Measurements from ENCODE around the gene HTRA2. TPM values are rescaled to one million over a fixed set of nuclear protein-coding genes. Genes with fewer than 3 reads are reported as not detected.

The HTRA2 gene
- total and polyA plus RNA-seq, 9 of the 15 experiments (the other 6 are each of a cell fraction or from before 2014, with no cell fraction given), result 54.2 to 71.2 (median 65.8) TPM

DNA sequence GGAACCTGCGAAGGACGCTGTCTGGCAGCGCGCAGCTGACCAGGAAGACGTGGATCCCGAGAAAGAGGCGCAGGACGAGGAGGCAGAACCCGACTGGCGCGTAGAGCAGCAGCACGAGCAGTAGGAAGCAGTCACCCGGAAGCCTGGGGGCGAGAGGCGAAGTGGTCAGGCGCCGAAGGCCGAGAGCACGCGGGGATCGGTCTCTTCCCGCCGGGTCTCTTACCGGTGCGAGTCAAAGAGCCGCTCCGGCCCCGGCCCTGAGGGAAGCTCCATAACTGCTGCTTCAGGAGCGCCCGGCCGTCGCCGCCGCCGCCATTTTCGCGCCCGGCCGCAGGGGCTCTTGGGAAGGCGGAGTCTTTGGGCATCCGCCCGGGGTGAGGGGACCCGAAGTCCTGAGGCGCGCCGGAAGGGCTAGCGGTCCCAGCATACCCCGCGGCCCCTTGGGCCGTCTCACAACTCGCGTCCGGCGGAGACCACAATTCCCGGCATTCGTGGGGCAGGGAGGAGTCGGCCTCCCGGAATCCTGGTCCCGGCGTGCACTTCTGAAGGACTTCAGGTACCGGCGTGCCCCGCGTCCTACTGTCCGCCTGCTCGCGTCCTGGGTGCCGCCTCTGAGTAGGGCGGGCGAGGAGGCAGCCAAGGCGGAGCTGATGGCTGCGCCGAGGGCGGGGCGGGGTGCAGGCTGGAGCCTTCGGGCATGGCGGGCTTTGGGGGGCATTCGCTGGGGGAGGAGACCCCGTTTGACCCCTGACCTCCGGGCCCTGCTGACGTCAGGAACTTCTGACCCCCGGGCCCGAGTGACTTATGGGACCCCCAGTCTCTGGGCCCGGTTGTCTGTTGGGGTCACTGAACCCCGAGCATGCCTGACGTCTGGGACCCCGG lies at the start of gene HTRA2, which contains the start of gene AUP1 (continued):
- peak; percentile 94 for TF ChIP-seq GABPB1 (CRISPR knock-in tag; IDR thresholded peaks at IDR 0.05)
- no peak for TF ChIP-seq STAT5B (CRISPR knock-in tag; IDR thresholded peaks at IDR 0.05)
- TF ChIP-seq, protein P1, sequence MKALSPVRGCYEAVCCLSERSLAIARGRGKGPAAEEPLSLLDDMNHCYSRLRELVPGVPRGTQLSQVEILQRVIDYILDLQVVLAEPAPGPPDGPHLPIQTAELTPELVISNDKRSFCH (CRISPR knock-in tag; IDR thresholded peaks at IDR 0.05), result no peak
- TF ChIP-seq, protein P1 (tag; IDR thresholded peaks at IDR 0.05), result no peak
- TF ChIP-seq DIDO1 (tag; IDR thresholded peaks at IDR 0.05; ENCODE audit: low read depth), result peak; percentile 76; the same call in 1 of the 2 replicates
- TF ChIP-seq ELF2 (CRISPR knock-in tag; IDR thresholded peaks at IDR 0.05), result peak; percentile 80
- TF ChIP-seq ZKSCAN1 (IDR thresholded peaks at IDR 0.05; ENCODE audit: low read depth, low read length), result peak; percentile 52; the same call in 1 of the 2 replicates
- no peak for TF ChIP-seq XRCC4 (IDR thresholded peaks at IDR 0.05; ENCODE audit: extremely low read depth, insufficient read depth, insufficient read length)
- no peak for TF ChIP-seq TOE1 (IDR thresholded peaks at IDR 0.05; ENCODE audit: borderline replicate concordance)
- TF ChIP-seq TOE1 (CRISPR knock-in tag; IDR thresholded peaks at IDR 0.05; ENCODE audit: borderline replicate concordance, low read depth), result no peak
- TF ChIP-seq FOXA3 (CRISPR knock-in tag; conservative IDR thresholded peaks at IDR 0.05 in 1 of 2, IDR thresholded peaks at IDR 0.05 in 1 of 2), result no peak
- TF ChIP-seq SMAD1 (IDR thresholded peaks at IDR 0.05; ENCODE audit: low read depth, low read length, partially characterized antibody), result no peak
- no peak for TF ChIP-seq DPF2 (IDR thresholded peaks at IDR 0.05)
- peak; percentile 35 for TF ChIP-seq BRD9 (IDR thresholded peaks at IDR 0.05; ENCODE audit: low read depth, partially characterized antibody)
- peak; percentile 65 for TF ChIP-seq TEAD4 (IDR thresholded peaks at IDR 0.05; ENCODE audit: low read length)
- TF ChIP-seq TEAD4 (CRISPR knock-in tag; IDR thresholded peaks at IDR 0.05; ENCODE audit: borderline replicate concordance), result no peak
- TF ChIP-seq CHD7 (IDR thresholded peaks at IDR 0.05; ENCODE audit: low read depth, low read length), result no peak

Data from K562 (cell line).